Fibroblast of lung (primary cell): ENCODE data around the gene FBXO7. TPM values are rescaled to one million over a fixed set of nuclear protein-coding genes. Genes with fewer than 3 reads are reported as not detected.

Source experiments
- DNase-seq, 2 donors: peaks; one replicate each; pipeline versions ENCODE4 v3.0.0 to v3.0.0-alpha.2; 2010; ENCODE audit warnings: low read depth in 2 of 2
- H2AFZ ChIP-seq: 2 replicates; pipeline ENCODE4 v1.5.1; 2012; ENCODE audit warnings: low read length, control low read depth, inconsistent platforms
- H3K27ac ChIP-seq: 2 replicates; pipeline ENCODE4 v1.5.1; 2011; ENCODE audit warnings: low read length, control low read depth; ENCODE audit not compliant: insufficient read depth
- H3K27me3 ChIP-seq: 2 replicates; pipeline ENCODE4 v1.5.1; 2011; ENCODE audit warnings: mild to moderate bottlenecking, low read length; ENCODE audit not compliant: control insufficient read depth, insufficient read depth
- H3K36me3 ChIP-seq: 2 replicates; pipeline ENCODE4 v1.5.1; 2011; ENCODE audit warnings: low read length; ENCODE audit not compliant: control insufficient read depth, insufficient read depth
- H3K4me1 ChIP-seq: 2 replicates; pipeline ENCODE4 v1.5.1; 2011; ENCODE audit warnings: low read length; ENCODE audit not compliant: control insufficient read depth, insufficient read depth; ENCODE audit errors: extremely low read depth
- H3K4me2 ChIP-seq: 2 replicates; pipeline ENCODE4 v1.5.1; 2011; ENCODE audit warnings: low read length, control low read depth; ENCODE audit not compliant: insufficient read depth; ENCODE audit errors: extremely low read depth
- H3K4me3 ChIP-seq, 4 experiments: fragments of 200-600 bp in 1 of 4; sonication (generic) in 1 of 4; replicated peaks in 1 of 4; 2 replicates each; pipeline ENCODE4 v1.5.1; 2011 to 2016; ENCODE audit warnings: low read length in 4 of 4, low read depth in 3 of 4, mild to moderate bottlenecking in 3 of 4, control low read depth in 2 of 4, inconsistent platforms in 1 of 4, mixed read lengths in 1 of 4; ENCODE audit not compliant: insufficient read depth in 1 of 4; ENCODE audit errors: control extremely low read depth in 1 of 4
- H3K79me2 ChIP-seq: 2 replicates; pipeline ENCODE4 v1.5.1; 2012; ENCODE audit warnings: mild to moderate bottlenecking, low read length, inconsistent platforms; ENCODE audit not compliant: control insufficient read depth, insufficient read depth
- H3K9ac ChIP-seq: 2 replicates; pipeline ENCODE4 v1.5.1; 2011; ENCODE audit warnings: mild to moderate bottlenecking, low read length, control low read depth; ENCODE audit not compliant: insufficient read depth
- H3K9me3 ChIP-seq: 2 replicates; pipeline ENCODE4 v1.5.1; 2012; ENCODE audit warnings: low read depth, low read length; ENCODE audit not compliant: control insufficient read depth, insufficient read depth
- H4K20me1 ChIP-seq: 2 replicates; pipeline ENCODE4 v1.5.1; 2011; ENCODE audit warnings: low read length; ENCODE audit not compliant: control insufficient read depth, insufficient read depth; ENCODE audit errors: extremely low read depth
- CTCF ChIP-seq, 2 donors: IDR thresholded peaks in 1 of 2; conservative IDR thresholded peaks in 1 of 2; 1 replicate in 1 of 2; 2 replicates in 1 of 2; pipeline ENCODE4 v1.5.1; 2011 to 2012; ENCODE audit warnings: low read length in 2 of 2, control low read depth in 1 of 2, inconsistent platforms in 1 of 2, low read depth in 1 of 2, mild to moderate bottlenecking in 1 of 2
- EZH2 ChIP-seq: IDR thresholded peaks from 2 replicates; pipeline ENCODE4 v1.5.1; 2012; ENCODE audit warnings: low read length, control low read depth, mild to moderate bottlenecking; ENCODE audit errors: missing control alignments
- polyA plus RNA-seq, 2 donors: library from polyadenylated mRNA; depleted of rRNA in 1 of 2; stranded (reverse) in 1 of 2; unstranded in 1 of 2; fragments of >200 nt; gene quantifications; 2 replicates each; pipeline ENCODE4 v1.2.1, GENCODE V29; 2011 to 2012; ENCODE audit warnings: missing spikeins in 1 of 2
- total RNA-seq: library from RNA; depleted of rRNA; stranded (reverse); fragments of >200 nt; gene quantifications from 2 replicates; pipeline ENCODE4 v1.2.1, GENCODE V29; 2014

Gene FBXO7
- total and polyA plus RNA-seq, 2 donors (not counting 1 experiment from before 2014, with no cell fraction given) = 51.2 to 130 TPM

- Histone ChIP-seq H3K36me3 (no peaks in the 10 kb centered on the region), H3K79me2 (peaks cover 25% of the 10 kb centered on the region)
- TF ChIP-seq EZH2 (no peak), CTCF (conservative IDR thresholded peaks at IDR 0.05 in 1 of 2, IDR thresholded peaks at IDR 0.05 in 1 of 2; ENCODE audit: low read depth in 1 of 2, low read length in 2 of 2) (no peak)
These were observed 12.2 kb downstream of the FBXO7 start for GRCh38 chr22:32486656-32487390.

DNA sequence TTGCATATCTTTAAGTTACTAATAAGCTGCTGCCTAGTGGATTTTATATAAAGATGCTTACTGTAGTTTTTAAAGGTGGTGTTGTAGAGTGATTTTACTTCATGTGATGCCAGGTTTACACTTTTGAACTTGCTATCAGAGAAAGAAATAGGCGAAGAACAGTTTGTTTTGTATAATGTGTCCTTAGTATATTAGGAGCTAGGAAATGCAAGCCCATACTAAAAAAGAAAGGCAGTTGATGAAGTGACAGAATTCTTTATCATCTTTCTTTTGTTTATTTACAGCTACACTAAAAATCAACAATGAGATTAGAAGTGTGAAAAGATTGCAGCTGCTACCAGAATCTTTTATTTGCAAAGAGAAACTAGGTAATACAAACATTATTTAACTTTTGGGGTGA lies 12.8 kb downstream of the FBXO7 start:
- no peak overlapping the region for H2AFZ ChIP-seq
- H3K9ac ChIP-seq = no peak overlapping the region
- no peak for DNase-seq
- H3K27ac ChIP-seq = no peak overlapping the region
- peaks cover 19% of the 10 kb centered on the region for H3K79me2 ChIP-seq
- H3K27me3 ChIP-seq = no peaks in the 10 kb centered on the region
- H3K4me2 ChIP-seq = no peak overlapping the region
- no peaks in the 10 kb centered on the region for H4K20me1 ChIP-seq
- H3K36me3 ChIP-seq = peaks cover 2% of the 10 kb centered on the region
- H3K4me1 ChIP-seq = no peaks in the 10 kb centered on the region
- no peaks in the 10 kb centered on the region for H3K9me3 ChIP-seq
- TF ChIP-seq EZH2 (no peak), CTCF (conservative IDR thresholded peaks at IDR 0.05 in 1 of 2, IDR thresholded peaks at IDR 0.05 in 1 of 2; ENCODE audit: low read depth in 1 of 2, low read length in 2 of 2) (no peak)
- H3K4me3 ChIP-seq = no peak overlapping the region

More at GRCh38 chr22:32486656-32487390, 12.2 kb downstream of the FBXO7 start:
- H4K20me1 ChIP-seq = no peaks in the 10 kb centered on the region
- H3K4me2 ChIP-seq = no peak overlapping the region
- H3K9me3 ChIP-seq = no peaks in the 10 kb centered on the region
- H3K4me3 ChIP-seq = no peak overlapping the region
- H3K9ac ChIP-seq = no peak overlapping the region
- no peaks in the 10 kb centered on the region for H3K27me3 ChIP-seq
- peak in 1 of 2 donors; percentile 39 for DNase-seq
- no peak overlapping the region for H3K27ac ChIP-seq
- H2AFZ ChIP-seq = no peak overlapping the region
- no peaks in the 10 kb centered on the region for H3K4me1 ChIP-seq

DNA sequence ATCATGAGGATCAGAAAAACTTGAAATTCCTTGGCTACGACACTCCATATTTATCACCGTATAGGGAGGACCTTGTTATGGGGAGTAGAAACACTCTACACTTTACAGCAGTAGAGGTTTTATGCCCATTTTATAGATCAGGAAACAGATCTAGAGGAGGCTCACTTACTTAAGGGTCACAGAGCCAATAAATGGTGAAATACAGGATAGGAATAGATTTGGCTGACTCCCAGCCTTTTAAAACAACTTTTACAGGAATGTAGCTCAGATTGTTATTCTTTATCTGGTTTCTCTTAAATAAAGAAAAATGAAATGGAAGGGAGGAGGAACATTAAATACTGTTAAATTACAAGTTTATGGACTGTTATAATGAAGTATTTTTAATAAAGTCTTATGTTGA lies 14.8 kb downstream of the FBXO7 start:
- TF ChIP-seq CTCF (conservative IDR thresholded peaks at IDR 0.05 in 1 of 2, IDR thresholded peaks at IDR 0.05 in 1 of 2; ENCODE audit: low read depth in 1 of 2, low read length in 2 of 2) (no peak), EZH2 (no peak)
- H3K9ac ChIP-seq = no peak overlapping the region
- H3K4me1 ChIP-seq = no peaks in the 10 kb centered on the region
- no peak overlapping the region for H3K4me2 ChIP-seq
- no peak overlapping the region for H3K4me3 ChIP-seq
- no peaks in the 10 kb centered on the region for H3K9me3 ChIP-seq
- no peak overlapping the region for H3K27ac ChIP-seq
- H3K27me3 ChIP-seq = no peaks in the 10 kb centered on the region
- no peak overlapping the region for H2AFZ ChIP-seq
- no peaks in the 10 kb centered on the region for H4K20me1 ChIP-seq
- H3K79me2 ChIP-seq = peaks cover 3% of the 10 kb centered on the region
- H3K36me3 ChIP-seq = peaks cover 5% of the 10 kb centered on the region
- no peak for DNase-seq
